ENCODE data around the gene SMIM41. TPM values are rescaled to one million over a fixed set of nuclear protein-coding genes. Genes with fewer than 3 reads are reported as not detected.
"Not testable (repeated sequence)": the region's sequence is repeated elsewhere in the genome, so short reads cannot be mapped to it uniquely, and the experiment has no call there.

Gene SMIM41
- polyA plus RNA-seq, 1 donor (not counting 4 experiments of a cell fraction or from before 2014, with no cell fraction given) = not detected

GRCh38 chr12:52096332-52097044 is 17.0 kb downstream of the SMIM41 start:
- Histone ChIP-seq H3K4me1 (ENCODE audit: control insufficient read depth, extremely low read depth, insufficient read depth, low read length) (no peaks in the 10 kb centered on the region), H3K9ac (ENCODE audit: control insufficient read depth, extremely low read depth, insufficient read depth, low read length) (no peak overlapping the region), H4K20me1 (ENCODE audit: control insufficient read depth, extremely low read depth, insufficient read depth, low read length) (no peaks in the 10 kb centered on the region), H3K27ac (ENCODE audit: control insufficient read depth, insufficient read depth, low read length) (no peak overlapping the region), H3K79me2 (ENCODE audit: control insufficient read depth, insufficient read depth, low read length) (no peaks in the 10 kb centered on the region), H3K36me3 (ENCODE audit: control insufficient read depth in 2 of 2, extremely low read depth in 1 of 2, insufficient read depth in 2 of 2, low read length in 2 of 2) (no peaks in the 10 kb centered on the region), H3K4me3 (ENCODE audit: control insufficient read depth in 2 of 3, extremely low read depth in 1 of 3, insufficient read depth in 2 of 3, low read depth in 1 of 3, low read length in 3 of 3) (no peak overlapping the region), H3K27me3 (ENCODE audit: control insufficient read depth, extremely low read depth, insufficient read depth, low read length) (peaks cover 17% of the 10 kb centered on the region), H3K9me3 (ENCODE audit: control insufficient read depth, low read depth, low read length) (no peaks in the 10 kb centered on the region), H2AFZ (ENCODE audit: control insufficient read depth, low read length) (no peak overlapping the region), H3K4me2 (ENCODE audit: control insufficient read depth, extremely low read depth, insufficient read depth, low read depth, low read length) (no peak overlapping the region), H3K9me1 (ENCODE audit: control insufficient read depth, extremely low read depth, insufficient read depth, low read length) (no peaks in the 10 kb centered on the region)
- TF ChIP-seq EZH2 (IDR thresholded peaks at IDR 0.05; ENCODE audit: low read length) = no peak
- TF ChIP-seq, protein P1, sequence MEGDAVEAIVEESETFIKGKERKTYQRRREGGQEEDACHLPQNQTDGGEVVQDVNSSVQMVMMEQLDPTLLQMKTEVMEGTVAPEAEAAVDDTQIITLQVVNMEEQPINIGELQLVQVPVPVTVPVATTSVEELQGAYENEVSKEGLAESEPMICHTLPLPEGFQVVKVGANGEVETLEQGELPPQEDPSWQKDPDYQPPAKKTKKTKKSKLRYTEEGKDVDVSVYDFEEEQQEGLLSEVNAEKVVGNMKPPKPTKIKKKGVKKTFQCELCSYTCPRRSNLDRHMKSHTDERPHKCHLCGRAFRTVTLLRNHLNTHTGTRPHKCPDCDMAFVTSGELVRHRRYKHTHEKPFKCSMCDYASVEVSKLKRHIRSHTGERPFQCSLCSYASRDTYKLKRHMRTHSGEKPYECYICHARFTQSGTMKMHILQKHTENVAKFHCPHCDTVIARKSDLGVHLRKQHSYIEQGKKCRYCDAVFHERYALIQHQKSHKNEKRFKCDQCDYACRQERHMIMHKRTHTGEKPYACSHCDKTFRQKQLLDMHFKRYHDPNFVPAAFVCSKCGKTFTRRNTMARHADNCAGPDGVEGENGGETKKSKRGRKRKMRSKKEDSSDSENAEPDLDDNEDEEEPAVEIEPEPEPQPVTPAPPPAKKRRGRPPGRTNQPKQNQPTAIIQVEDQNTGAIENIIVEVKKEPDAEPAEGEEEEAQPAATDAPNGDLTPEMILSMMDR (optimal IDR thresholded peaks at IDR 0.05 in 1 of 3, IDR thresholded peaks at IDR 0.05 in 1 of 3, conservative IDR thresholded peaks at IDR 0.05 in 1 of 3; ENCODE audit: extremely low read depth in 1 of 3, insufficient read depth in 2 of 3, low read length in 3 of 3) = no peak
- DNase-seq (ENCODE audit: low read depth, low spot score) = no peak
- dilution Hi-C loops (cut with MboI; ENCODE audit: extremely low pct_ligation_motif_present, low sequenced_read_pairs) = no loop called here
- no peak for FAIRE-seq

GRCh38 chr12:52097045-52097666 is 17.7 kb downstream of the SMIM41 start:
- FAIRE-seq = no peak
- no peak overlapping the region for H3K9ac ChIP-seq (ENCODE audit: control insufficient read depth, extremely low read depth, insufficient read depth, low read length)

DNA sequence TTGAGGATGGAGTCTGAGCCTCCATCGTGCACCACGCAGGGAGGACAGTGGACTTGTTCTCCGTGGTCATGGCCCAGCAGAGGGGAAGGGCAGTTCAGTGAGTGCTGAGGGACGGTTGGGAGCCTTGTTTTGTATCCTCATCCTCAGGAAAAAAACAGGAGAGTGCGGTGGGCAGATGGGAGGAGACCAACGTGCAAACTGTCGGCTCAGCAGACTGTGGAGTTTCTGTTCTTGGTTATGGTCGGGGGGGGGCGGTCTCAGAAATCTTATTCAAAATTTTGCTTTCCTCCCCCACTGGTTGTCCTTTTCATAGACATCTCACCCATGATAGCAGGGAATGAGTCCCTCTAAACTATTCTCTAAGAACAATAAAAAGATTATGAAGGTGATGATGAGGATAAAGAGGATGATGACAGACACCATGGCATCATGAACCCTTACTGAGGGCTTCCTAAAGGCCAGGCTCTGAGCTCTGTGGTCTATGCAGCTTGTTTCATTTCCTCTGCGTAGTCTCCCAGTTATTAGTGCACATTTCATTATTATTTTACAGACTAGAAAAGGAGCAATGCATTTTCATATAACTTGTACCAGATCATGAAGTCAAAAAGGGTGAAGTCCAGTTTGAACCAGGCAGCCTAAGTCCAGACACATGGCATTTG is 25.1 kb downstream of the SMIM41 start:
- H3K9me3 ChIP-seq (ENCODE audit: control insufficient read depth, low read depth, low read length); FAIRE-seq; H3K27ac ChIP-seq (ENCODE audit: control insufficient read depth, insufficient read depth, low read length); H2AFZ ChIP-seq (ENCODE audit: control insufficient read depth, low read length); H4K20me1 ChIP-seq (ENCODE audit: control insufficient read depth, extremely low read depth, insufficient read depth, low read length); H3K27me3 ChIP-seq (ENCODE audit: control insufficient read depth, extremely low read depth, insufficient read depth, low read length); H3K4me2 ChIP-seq (ENCODE audit: control insufficient read depth, extremely low read depth, insufficient read depth, low read depth, low read length); H3K4me3 ChIP-seq (ENCODE audit: control insufficient read depth in 2 of 3, extremely low read depth in 1 of 3, insufficient read depth in 2 of 3, low read depth in 1 of 3, low read length in 3 of 3); H3K4me1 ChIP-seq (ENCODE audit: control insufficient read depth, extremely low read depth, insufficient read depth, low read length); H3K79me2 ChIP-seq (ENCODE audit: control insufficient read depth, insufficient read depth, low read length); dilution Hi-C loops (cut with MboI; ENCODE audit: extremely low pct_ligation_motif_present, low sequenced_read_pairs); H3K9ac ChIP-seq (ENCODE audit: control insufficient read depth, extremely low read depth, insufficient read depth, low read length); H3K9me1 ChIP-seq (ENCODE audit: control insufficient read depth, extremely low read depth, insufficient read depth, low read length); H3K36me3 ChIP-seq (ENCODE audit: control insufficient read depth in 2 of 2, extremely low read depth in 1 of 2, insufficient read depth in 2 of 2, low read length in 2 of 2); DNase-seq (ENCODE audit: low read depth, low spot score): not testable (repeated sequence)

More at GRCh38 chr12:52097045-52097666, 17.7 kb downstream of the SMIM41 start:
- Histone ChIP-seq H3K4me1 (ENCODE audit: control insufficient read depth, extremely low read depth, insufficient read depth, low read length) (no peaks in the 10 kb centered on the region), H3K27ac (ENCODE audit: control insufficient read depth, insufficient read depth, low read length) (no peak overlapping the region), H3K9me1 (ENCODE audit: control insufficient read depth, extremely low read depth, insufficient read depth, low read length) (no peaks in the 10 kb centered on the region), H3K4me3 (ENCODE audit: control insufficient read depth in 2 of 3, extremely low read depth in 1 of 3, insufficient read depth in 2 of 3, low read depth in 1 of 3, low read length in 3 of 3) (no peak overlapping the region), H4K20me1 (ENCODE audit: control insufficient read depth, extremely low read depth, insufficient read depth, low read length) (no peaks in the 10 kb centered on the region), H3K79me2 (ENCODE audit: control insufficient read depth, insufficient read depth, low read length) (no peaks in the 10 kb centered on the region), H3K27me3 (ENCODE audit: control insufficient read depth, extremely low read depth, insufficient read depth, low read length) (peaks cover 10% of the 10 kb centered on the region), H3K9me3 (ENCODE audit: control insufficient read depth, low read depth, low read length) (no peaks in the 10 kb centered on the region), H3K4me2 (ENCODE audit: control insufficient read depth, extremely low read depth, insufficient read depth, low read depth, low read length) (no peak overlapping the region), H2AFZ (ENCODE audit: control insufficient read depth, low read length) (no peak overlapping the region), H3K36me3 (ENCODE audit: control insufficient read depth in 2 of 2, extremely low read depth in 1 of 2, insufficient read depth in 2 of 2, low read length in 2 of 2) (no peaks in the 10 kb centered on the region)
- dilution Hi-C loops (cut with MboI; ENCODE audit: extremely low pct_ligation_motif_present, low sequenced_read_pairs) = no loop called here
- no peak for DNase-seq (ENCODE audit: low read depth, low spot score)
- TF ChIP-seq EZH2 (IDR thresholded peaks at IDR 0.05; ENCODE audit: low read length) = no peak
- TF ChIP-seq, protein P1 (optimal IDR thresholded peaks at IDR 0.05 in 1 of 3, IDR thresholded peaks at IDR 0.05 in 1 of 3, conservative IDR thresholded peaks at IDR 0.05 in 1 of 3; ENCODE audit: extremely low read depth in 1 of 3, insufficient read depth in 2 of 3, low read length in 3 of 3) = no peak

Data from keratinocyte (primary cell).